ENCODE data around the gene C16orf74. TPM values are rescaled to one million over a fixed set of nuclear protein-coding genes. Genes with fewer than 3 reads are reported as not detected.

The C16orf74 gene
- total and polyA plus RNA-seq, 12 donors: 0.16 to 3.2 (median 0.46) TPM; not detected in 1

DNA sequence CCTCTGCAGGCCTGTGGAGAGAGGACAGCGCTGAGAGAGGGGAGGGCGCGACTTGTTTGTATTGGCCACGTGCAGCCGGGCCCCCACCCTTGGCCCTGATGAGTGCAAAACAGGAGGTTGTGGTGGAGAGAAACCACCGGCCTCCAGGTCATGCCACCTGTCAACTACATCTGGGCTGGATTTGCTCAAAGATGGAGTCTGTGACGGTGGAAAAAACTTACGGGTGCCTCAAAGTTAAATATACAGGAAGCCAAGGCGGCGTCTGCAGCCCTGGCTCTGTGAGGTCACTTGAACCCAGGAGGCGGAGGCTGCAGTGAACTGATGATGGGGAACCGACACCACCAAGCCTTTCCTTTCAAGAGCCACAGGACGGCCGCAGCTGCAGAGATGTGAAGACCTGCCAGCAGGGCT is 15.7 kb downstream of the C16orf74 start:
- H3K36me3 ChIP-seq (replicated peaks in 1 of 2): no peaks in the 10 kb centered on the region
- H3K4me3 ChIP-seq: no peak overlapping the region
- intact Hi-C loops (cut with DNase I): no loop called here
- DNase-seq: no peak
- H3K4me1 ChIP-seq (replicated peaks in 1 of 2): no peaks in the 10 kb centered on the region
- H3K9me3 ChIP-seq (replicated peaks in 1 of 3): no peaks in the 10 kb centered on the region
- 68 to 86% (median 72%) methylated on average over 5 to 14 of the region's 14 CpGs for WGBS, 4 donors
- H3K27me3 ChIP-seq: no peaks in the 10 kb centered on the region
- TF ChIP-seq POLR2A (IDR thresholded peaks at IDR 0.05): no peak
- TF ChIP-seq, protein P1, sequence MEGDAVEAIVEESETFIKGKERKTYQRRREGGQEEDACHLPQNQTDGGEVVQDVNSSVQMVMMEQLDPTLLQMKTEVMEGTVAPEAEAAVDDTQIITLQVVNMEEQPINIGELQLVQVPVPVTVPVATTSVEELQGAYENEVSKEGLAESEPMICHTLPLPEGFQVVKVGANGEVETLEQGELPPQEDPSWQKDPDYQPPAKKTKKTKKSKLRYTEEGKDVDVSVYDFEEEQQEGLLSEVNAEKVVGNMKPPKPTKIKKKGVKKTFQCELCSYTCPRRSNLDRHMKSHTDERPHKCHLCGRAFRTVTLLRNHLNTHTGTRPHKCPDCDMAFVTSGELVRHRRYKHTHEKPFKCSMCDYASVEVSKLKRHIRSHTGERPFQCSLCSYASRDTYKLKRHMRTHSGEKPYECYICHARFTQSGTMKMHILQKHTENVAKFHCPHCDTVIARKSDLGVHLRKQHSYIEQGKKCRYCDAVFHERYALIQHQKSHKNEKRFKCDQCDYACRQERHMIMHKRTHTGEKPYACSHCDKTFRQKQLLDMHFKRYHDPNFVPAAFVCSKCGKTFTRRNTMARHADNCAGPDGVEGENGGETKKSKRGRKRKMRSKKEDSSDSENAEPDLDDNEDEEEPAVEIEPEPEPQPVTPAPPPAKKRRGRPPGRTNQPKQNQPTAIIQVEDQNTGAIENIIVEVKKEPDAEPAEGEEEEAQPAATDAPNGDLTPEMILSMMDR (IDR thresholded peaks at IDR 0.05): no peak
- H3K27ac ChIP-seq: no peak overlapping the region

GRCh38 chr16:85734311-85735017 is 16.4 kb downstream of the C16orf74 start:
- TF ChIP-seq, protein P1 (IDR thresholded peaks at IDR 0.05): no peak
- TF ChIP-seq POLR2A (IDR thresholded peaks at IDR 0.05): no peak
- Histone ChIP-seq H3K4me3 (no peak overlapping the region), H3K27me3 (no peaks in the 10 kb centered on the region), H3K36me3 (replicated peaks in 1 of 2) (no peaks in the 10 kb centered on the region), H3K9me3 (replicated peaks in 1 of 3) (no peaks in the 10 kb centered on the region), H3K4me1 (replicated peaks in 1 of 2) (no peaks in the 10 kb centered on the region), H3K27ac (no peak overlapping the region)
- no peak for DNase-seq
- intact Hi-C loops (cut with DNase I): no loop called here
- WGBS, 4 donors: 77 to 79% (median 77%) methylated on average over 4 to 10 of the region's 10 CpGs; no CpG with 5 or more reads in 1 of the 4 donors

DNA sequence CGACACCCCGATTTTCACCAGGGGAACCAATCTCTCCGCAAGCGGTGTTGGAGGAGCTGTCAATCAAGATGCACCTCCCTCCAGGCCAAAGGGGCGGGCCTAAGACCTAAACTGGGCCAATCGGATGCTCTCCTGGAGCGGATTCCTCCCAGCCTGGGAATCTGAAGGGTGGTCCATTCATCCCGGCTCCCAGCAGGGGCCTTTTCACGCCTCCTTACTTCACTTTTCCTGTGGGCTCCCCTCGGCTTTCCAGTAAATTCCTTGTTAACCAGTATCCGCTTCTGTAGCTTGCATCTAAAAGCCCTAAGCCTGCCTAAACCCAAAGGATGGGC is 17.1 kb downstream of the C16orf74 start:
- Histone ChIP-seq H3K4me3 (no peak overlapping the region), H3K27me3 (no peaks in the 10 kb centered on the region), H3K36me3 (replicated peaks in 1 of 2) (no peaks in the 10 kb centered on the region), H3K4me1 (replicated peaks in 1 of 2) (no peaks in the 10 kb centered on the region), H3K27ac (no peak overlapping the region), H3K9me3 (replicated peaks in 1 of 3) (no peaks in the 10 kb centered on the region)
- TF ChIP-seq, protein P1 (IDR thresholded peaks at IDR 0.05): no peak
- no peak for TF ChIP-seq POLR2A (IDR thresholded peaks at IDR 0.05)
- DNase-seq: no peak
- intact Hi-C loops (cut with DNase I): no loop called here
- 58 to 70% (median 66%) methylated on average over 7 to 11 of the region's 11 CpGs for WGBS, 4 donors

DNA sequence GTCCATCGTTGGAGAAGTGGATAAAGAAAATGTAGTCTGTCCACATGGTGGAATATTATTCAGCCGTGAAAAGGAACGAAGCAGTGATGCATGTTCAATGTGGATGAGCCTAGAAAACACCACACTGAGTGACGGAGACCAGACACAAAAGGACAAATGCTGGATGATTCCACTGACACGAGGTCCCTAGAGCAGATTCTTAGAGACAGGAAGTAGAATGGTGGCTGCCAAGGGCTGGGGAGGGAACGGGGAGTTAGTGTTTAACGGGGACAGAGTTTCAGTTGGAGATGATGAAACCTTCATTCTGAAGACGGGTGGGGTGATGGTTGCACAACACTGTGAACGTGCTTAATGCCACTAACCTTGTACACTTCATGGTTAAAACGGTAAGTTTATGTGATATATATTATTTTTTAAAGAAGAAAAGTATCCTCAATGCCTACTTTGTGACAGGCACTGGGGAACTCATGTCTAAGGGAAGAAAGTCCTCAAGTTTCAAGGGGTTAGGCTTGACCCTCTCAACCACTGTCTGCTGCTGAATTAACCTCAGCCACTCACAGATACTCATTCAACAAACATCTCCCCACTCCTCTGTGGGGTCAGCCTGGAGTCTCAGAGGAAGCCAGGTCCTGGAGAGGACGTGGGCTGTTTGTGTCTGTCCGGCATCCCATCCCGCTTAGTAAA is 17.6 kb downstream of the C16orf74 start:
- H3K4me1 ChIP-seq (replicated peaks in 1 of 2): no peaks in the 10 kb centered on the region
- H3K4me3 ChIP-seq: no peak overlapping the region
- 56 to 69% (median 66%) methylated on average over 13 of the region's 13 CpGs for WGBS, 4 donors
- DNase-seq: peak in 1 of 7 donors; percentile 16
- no peaks in the 10 kb centered on the region for H3K27me3 ChIP-seq
- TF ChIP-seq, protein P1 (IDR thresholded peaks at IDR 0.05): no peak
- TF ChIP-seq POLR2A (IDR thresholded peaks at IDR 0.05): no peak
- no peak overlapping the region for H3K27ac ChIP-seq
- H3K36me3 ChIP-seq (replicated peaks in 1 of 2): no peaks in the 10 kb centered on the region
- intact Hi-C loops (cut with DNase I): no loop called here
- no peaks in the 10 kb centered on the region for H3K9me3 ChIP-seq (replicated peaks in 1 of 3)
